HepG2 (cell line): ENCODE results near the gene IFIH1. TPM values are rescaled to one million over a fixed set of nuclear protein-coding genes. Genes with fewer than 3 reads are reported as not detected.

Source experiments
- ATAC-seq: fragments of 200-7000 bp; cut with Tn5 transposase; 3 replicates; pipeline ENCODE4 v1.9.1; 2020; ENCODE audit warnings: mild to moderate bottlenecking, moderate library complexity
- BruUV-seq: library from RNA; stranded (reverse); fragments of 400-500 nt; replicated peaks from 2 replicates; lab custom pipeline; 2021; lab: Mats Ljungman, UMichigan
- CTCF ChIA-PET: fragments of 300-600 bp; formaldehyde crosslinking; extraction: SDS; loops from one replicate; lab custom pipeline; 2021; ENCODE audit warnings: low total read pairs, inconsistent platforms, low intra/inter-chr PET ratio; lab: Yijun Ruan, JAX
- POLR2A ChIA-PET: fragments of 350-600 bp; sonication (Branson Sonifier 250); formaldehyde crosslinking; loops from one replicate; lab custom pipeline; 2020; ENCODE audit warnings: antibody characterized with exemption, inconsistent platforms; lab: Yijun Ruan, JAX
- DNase-seq: peaks from one replicate; pipeline ENCODE4 v3.0.0-alpha.2; 2015; ENCODE audit warnings: low spot score
- FAIRE-seq: peaks from 3 replicates; lab custom pipeline; 2011; peaks lifted over from hg19 to GRCh38; lab: Jason Lieb, UNC
- H2AFZ ChIP-seq: one replicate; pipeline ENCODE4 v1.6.1; 2011; ENCODE audit warnings: low read length, inconsistent platforms
- H3K27ac ChIP-seq: fragments of 300-600 bp; 3 replicates; pipeline ENCODE4 v1.8.0; 2011; ENCODE audit warnings: mixed run types, mild to moderate bottlenecking, mixed read lengths, low read length, inconsistent platforms; ENCODE audit not compliant: insufficient read depth; ENCODE audit errors: extremely low read length
- H3K27me3 ChIP-seq, 2 experiments: fragments of 200-600 bp in 1 of 2; 2 replicates in 1 of 2; 3 replicates in 1 of 2; pipeline versions ENCODE4 v1.6.0 to v1.8.0; 2011; ENCODE audit warnings: low read length in 2 of 2, mild to moderate bottlenecking in 2 of 2, moderate library complexity in 2 of 2, inconsistent platforms in 1 of 2; ENCODE audit not compliant: insufficient read depth in 2 of 2, control insufficient read depth in 1 of 2
- H3K36me3 ChIP-seq, 2 experiments: fragments of 200-600 bp in 1 of 2; replicated peaks in 1 of 2; 2 replicates in 1 of 2; 3 replicates in 1 of 2; pipeline versions ENCODE4 v1.5.1 to v1.8.0; 2011; ENCODE audit warnings: low read length in 2 of 2, inconsistent platforms in 1 of 2; ENCODE audit not compliant: insufficient read depth in 2 of 2, control insufficient read depth in 1 of 2
- H3K4me1 ChIP-seq: 2 replicates; pipeline ENCODE4 v1.5.1; 2012; ENCODE audit warnings: low read length, inconsistent platforms; ENCODE audit not compliant: insufficient read depth
- H3K4me2 ChIP-seq: 2 replicates; pipeline ENCODE4 v1.6.0; 2011; ENCODE audit warnings: low read depth, low read length, inconsistent platforms
- H3K4me3 ChIP-seq, 3 experiments: fragments of 200-600 bp in 1 of 3; sonication (generic), shearing (Covaris generic) in 1 of 3; replicated peaks in 1 of 3; 2 replicates each; pipeline ENCODE4 v1.5.1; 2011 to 2016; ENCODE audit warnings: low read length in 3 of 3, inconsistent platforms in 2 of 3, low read depth in 2 of 3, mild to moderate bottlenecking in 2 of 3, control low read depth in 1 of 3, mixed read lengths in 1 of 3; ENCODE audit not compliant: insufficient read depth in 1 of 3
- H3K79me2 ChIP-seq: one replicate; pipeline ENCODE4 v1.6.1; 2011; ENCODE audit warnings: low read length, inconsistent platforms; ENCODE audit not compliant: insufficient read depth
- H3K9ac ChIP-seq: 2 replicates; pipeline ENCODE4 v1.6.0; 2011; ENCODE audit warnings: mild to moderate bottlenecking, low read depth, low read length, inconsistent platforms; ENCODE audit not compliant: insufficient read depth
- H3K9me3 ChIP-seq: 2 replicates; pipeline ENCODE4 v1.5.1; 2012; ENCODE audit warnings: mild to moderate bottlenecking, low read length
- H4K20me1 ChIP-seq: 2 replicates; pipeline ENCODE4 v1.6.0; 2011; ENCODE audit warnings: inconsistent platforms, mild to moderate bottlenecking, low read length, moderate library complexity; ENCODE audit not compliant: insufficient read depth
- ARNTL ChIP-seq: sonication (generic); formaldehyde crosslinking; IDR thresholded peaks from 2 replicates; pipeline ENCODE4 v1.4.0; 2020; ENCODE audit warnings: mild to moderate bottlenecking, missing genetic modification reagents
- ATF3 ChIP-seq: sonication (generic); formaldehyde crosslinking; IDR thresholded peaks from 2 replicates; pipeline ENCODE4 v1.4.0; 2020; ENCODE audit warnings: missing genetic modification reagents
- CSRNP1 ChIP-seq: sonication (generic); formaldehyde crosslinking; IDR thresholded peaks from 2 replicates; pipeline ENCODE4 v1.8.1; 2023; ENCODE audit warnings: mild to moderate bottlenecking, missing genetic modification reagents
- HOXA3 ChIP-seq: sonication (generic); formaldehyde crosslinking; IDR thresholded peaks from 2 replicates; pipeline ENCODE4 v1.5.0; 2020; ENCODE audit warnings: missing genetic modification reagents
- JDP2 ChIP-seq: sonication (generic); formaldehyde crosslinking; IDR thresholded peaks from 2 replicates; pipeline ENCODE4 v1.8.1; 2022; ENCODE audit warnings: missing genetic modification reagents, borderline replicate concordance
- KLF11 ChIP-seq: IDR thresholded peaks from 2 replicates; pipeline ENCODE4 v1.6.1; 2016; ENCODE audit warnings: missing compliant biosample characterization
- MAFG ChIP-seq: sonication (generic); formaldehyde crosslinking; IDR thresholded peaks from 2 replicates; pipeline ENCODE4 v1.5.1; 2020; ENCODE audit warnings: mild to moderate bottlenecking, missing genetic modification reagents
- NCOA2 ChIP-seq: sonication (generic); formaldehyde crosslinking; IDR thresholded peaks from 2 replicates; pipeline ENCODE4 v1.8.0; 2022; ENCODE audit warnings: inconsistent platforms
- NFYB ChIP-seq: sonication (generic); formaldehyde crosslinking; IDR thresholded peaks from 2 replicates; pipeline ENCODE4 v1.4.0; 2020; ENCODE audit warnings: missing genetic modification reagents
- NRL ChIP-seq: sonication (generic); formaldehyde crosslinking; IDR thresholded peaks from 2 replicates; pipeline ENCODE4 v1.5.0; 2020; ENCODE audit warnings: missing genetic modification reagents, mild to moderate bottlenecking, moderate library complexity, borderline replicate concordance
- RELA ChIP-seq: sonication (generic); formaldehyde crosslinking; IDR thresholded peaks from 2 replicates; pipeline ENCODE4 v1.4.0; 2020; ENCODE audit warnings: missing genetic modification reagents
- TBP ChIP-seq: sonication (generic); formaldehyde crosslinking; IDR thresholded peaks from 2 replicates; pipeline ENCODE4 v1.5.0; 2020; ENCODE audit warnings: missing genetic modification reagents
- TCF12 ChIP-seq, 2 experiments: fragments of 450-650 bp in 1 of 2; sonication (generic) in 1 of 2; formaldehyde crosslinking in 1 of 2; IDR thresholded peaks; 2 replicates each; pipeline versions ENCODE4 v1.6.1 to v1.8.0; 2017 to 2022; ENCODE audit warnings: antibody characterized with exemption in 1 of 2, mild to moderate bottlenecking in 1 of 2, missing genetic modification reagents in 1 of 2, moderate library complexity in 1 of 2
- YEATS2 ChIP-seq: sonication (generic); formaldehyde crosslinking; IDR thresholded peaks from 2 replicates; pipeline ENCODE4 v1.4.0; 2020; ENCODE audit warnings: missing genetic modification reagents, borderline replicate concordance
- ZFP1 ChIP-seq: IDR thresholded peaks from 2 replicates; pipeline ENCODE4 v1.6.1; 2016
- ZMYM4 ChIP-seq: sonication (generic); formaldehyde crosslinking; IDR thresholded peaks from 2 replicates; pipeline ENCODE4 v1.8.1; 2023; ENCODE audit warnings: mild to moderate bottlenecking, missing genetic modification reagents
- ZNF333 ChIP-seq: sonication (generic); formaldehyde crosslinking; IDR thresholded peaks from 2 replicates; pipeline ENCODE4 v1.4.0; 2020; ENCODE audit warnings: mild to moderate bottlenecking, missing genetic modification reagents, borderline replicate concordance
- ZNF552 ChIP-seq: sonication (generic); formaldehyde crosslinking; IDR thresholded peaks from 2 replicates; pipeline ENCODE4 v1.9.0; 2022; ENCODE audit warnings: missing genetic modification reagents, mild to moderate bottlenecking, borderline replicate concordance
- ZNF747 ChIP-seq: sonication (generic); formaldehyde crosslinking; IDR thresholded peaks from 2 replicates; pipeline ENCODE4 v1.8.1; 2023; ENCODE audit warnings: missing genetic modification reagents, mild to moderate bottlenecking, borderline replicate concordance
- ZNF770 ChIP-seq: sonication (generic); formaldehyde crosslinking; IDR thresholded peaks from 2 replicates; pipeline ENCODE4 v1.5.0; 2020; ENCODE audit warnings: mild to moderate bottlenecking, missing genetic modification reagents
- WGBS: methylation state at CpG from one replicate; pipeline ENCODE4 v1.1.6; 2017; ENCODE audit warnings: low lambda C conversion rate; 5-methylcytosine and 5-hydroxymethylcytosine counted together
- in situ Hi-C: cut with HindIII; loops from 2 replicates; pipeline ENCODE4 v1.10.0; 2017; ENCODE audit warnings: low pct_unique_long_range_greater_than_20kb; ENCODE audit not compliant: extremely low pct_ligation_motif_present
- intact Hi-C: fragments of 100-400 bp; cut with micrococcal nuclease; formaldehyde crosslinking; loops from one replicate; pipeline ENCODE4 v1.10.0; 2022; ENCODE audit not compliant: unreplicated experiment
- polyA plus RNA-seq, 8 experiments: library from polyadenylated mRNA; depleted of rRNA in 3 of 8; stranded (reverse) in 7 of 8; unstranded in 1 of 8; fragments of >200 nt; fragmentation: Illumina TruSeq in 4 of 8; extraction: Trizol in 4 of 8; gene quantifications; 2 replicates each; pipeline versions ENCODE4 v1.2.1 to v1.2.3, GENCODE V29; 2011 to 2016; ENCODE audit warnings: low read depth in 4 of 8, missing spikeins in 1 of 8, mixed read lengths in 1 of 8; ENCODE audit not compliant: insufficient read depth in 1 of 8
- total RNA-seq, 5 experiments: library from RNA; depleted of rRNA; stranded (reverse); fragments of >200 nt; fragmentation: Illumina TruSeq; extraction: Trizol; gene quantifications; 2 replicates each; pipeline ENCODE4 v1.2.3, GENCODE V29; 2016; ENCODE audit warnings: low read depth in 1 of 5

The IFIH1 gene
- total and polyA plus RNA-seq, 2 of the 13 experiments (the other 11 are each of a cell fraction or from before 2014, with no cell fraction given), result 1.5 to 11.5 TPM

- POLR2A ChIA-PET, result no interaction called here
- H3K4me2 ChIP-seq, result no peak overlapping the region
- no peaks in the 10 kb centered on the region for H3K27me3 ChIP-seq
- no peak overlapping the region for H3K4me3 ChIP-seq
- in situ Hi-C loops (loop anchor here (25.0 kb wide), 1 partner anchor 319 kb away; no protein-coding TSS in a partner anchor), intact Hi-C loops (no loop called here)
- FAIRE-seq, result no peak
- no peaks in the 10 kb centered on the region for H3K4me1 ChIP-seq
- no peaks in the 10 kb centered on the region for H3K79me2 ChIP-seq
- CTCF ChIA-PET, result no interaction called here
- H3K27ac ChIP-seq, result no peak overlapping the region
- no peaks in the 10 kb centered on the region for H3K9me3 ChIP-seq
- 93% methylated on average over 3 of the region's 3 CpGs for WGBS
- H4K20me1 ChIP-seq, result no peaks in the 10 kb centered on the region
- no TSS peak for BruUV-seq
- no peak for TF ChIP-seq JDP2 (CRISPR knock-in tag)
- TF ChIP-seq KLF11 (CRISPR knock-in tag), result no peak
- no peak for TF ChIP-seq HOXA3 (CRISPR knock-in tag)
- no peak for TF ChIP-seq TBP
- no peak for TF ChIP-seq MAFG (CRISPR knock-in tag)
- TF ChIP-seq ZMYM4 (CRISPR knock-in tag), result no peak
- no peak for TF ChIP-seq ARNTL (CRISPR knock-in tag)
- no peak for TF ChIP-seq NRL (CRISPR knock-in tag)
- TF ChIP-seq NFYB (CRISPR knock-in tag), result no peak
- no peak for TF ChIP-seq NCOA2 (CRISPR knock-in tag)
- TF ChIP-seq YEATS2 (CRISPR knock-in tag), result no peak
- no peak for TF ChIP-seq ATF3
- TF ChIP-seq ZFP1 (CRISPR knock-in tag), result no peak
- no peak for TF ChIP-seq ZNF770 (CRISPR knock-in tag)
- TF ChIP-seq ZNF747 (CRISPR knock-in tag), result no peak
- no peak for TF ChIP-seq ZNF333 (CRISPR knock-in tag)
- TF ChIP-seq TCF12 (IDR thresholded peaks at IDR 0.05), result no peak
- no peak for TF ChIP-seq TCF12 (CRISPR knock-in tag; IDR thresholded peaks at IDR 0.05)
- TF ChIP-seq CSRNP1 (CRISPR knock-in tag), result no peak
- TF ChIP-seq RELA (CRISPR knock-in tag), result no peak
- no peak for TF ChIP-seq ZNF552 (CRISPR knock-in tag)
- H3K9ac ChIP-seq, result no peak overlapping the region
- H3K36me3 ChIP-seq, result peaks cover 0 to 3% of the 10 kb centered on the region in 2 experiments; a peak in 1 of 5 replicates
- DNase-seq, result no peak
- no peak overlapping the region for H2AFZ ChIP-seq
- no peak for ATAC-seq
Observed at GRCh38 chr2:162305901-162306300, 12.6 kb downstream of the IFIH1 start.
